Activated gamma-delta T cell treated with anti-CD3 and anti-CD28 coated beads, Interleukin-2, amount 50 U/mL, for 16 hours (primary cell): ENCODE measurements around the gene JARID2.

Source experiments
- DNase-seq: peaks from one replicate; pipeline ENCODE4 v3.0.0-alpha.2; 2020; ENCODE audit warnings: low read depth

Gene JARID2

GRCh38 chr6:15472621-15473020, 226.8 kb downstream of the JARID2 start:
- no peak for DNase-seq

GRCh38 chr6:15473174-15473573, 227.3 kb downstream of the JARID2 start:
- no peak for DNase-seq

GRCh38 chr6:15473741-15474161, 227.9 kb downstream of the JARID2 start:
- DNase-seq, result no peak

- DNase-seq, result no peak
Measured at GRCh38 chr6:15474196-15474595, 228.3 kb downstream of the JARID2 start.

GRCh38 chr6:15475261-15475660, 229.4 kb downstream of the JARID2 start:
- DNase-seq, result no peak

- no peak for DNase-seq
Measured at GRCh38 chr6:15475872-15476271, 230.0 kb downstream of the JARID2 start.

GRCh38 chr6:15476631-15477380, 230.9 kb downstream of the JARID2 start:
- no peak for DNase-seq

GRCh38 chr6:15477746-15478145, 231.9 kb downstream of the JARID2 start:
- no peak for DNase-seq

- DNase-seq, result no peak
Measured at GRCh38 chr6:15479761-15480160, 233.9 kb downstream of the JARID2 start.

- no peak for DNase-seq
Measured at GRCh38 chr6:15480525-15480924, 234.7 kb downstream of the JARID2 start.

GRCh38 chr6:15481390-15482291, 235.8 kb downstream of the JARID2 start:
- no peak for DNase-seq

- no peak for DNase-seq
Measured at GRCh38 chr6:15483060-15483459, 237.2 kb downstream of the JARID2 start.

- DNase-seq, result no peak
Measured at GRCh38 chr6:15484140-15484539, 238.3 kb downstream of the JARID2 start.

GRCh38 chr6:15484821-15485220, 239.0 kb downstream of the JARID2 start:
- no peak for DNase-seq

- no peak for DNase-seq
Measured at GRCh38 chr6:15485936-15486335, 240.1 kb downstream of the JARID2 start.

GRCh38 chr6:15487262-15487661, 241.4 kb downstream of the JARID2 start:
- DNase-seq, result no peak

GRCh38 chr6:15489261-15489962, 243.5 kb downstream of the JARID2 start:
- no peak for DNase-seq

- DNase-seq, result no peak
Measured at GRCh38 chr6:15490242-15491100, 244.6 kb downstream of the JARID2 start.

GRCh38 chr6:15491255-15491985, 245.6 kb downstream of the JARID2 start:
- DNase-seq, result peak; percentile 61

- DNase-seq, result no peak
Measured at GRCh38 chr6:15491986-15492269, 246.1 kb downstream of the JARID2 start.
